NB4 (cell line): ENCODE data around the gene FBN3.

Source experiments
- DNase-seq: peaks from one replicate; pipeline ENCODE4 v3.0.0; 2010; ENCODE audit warnings: low read depth
- H3K4me3 ChIP-seq: one replicate; pipeline ENCODE4 v1.5.1; 2011; ENCODE audit warnings: mild to moderate bottlenecking, low read depth, low read length, moderate library complexity
- CTCF ChIP-seq: IDR thresholded peaks from one replicate; pipeline ENCODE4 v1.5.1; 2012; ENCODE audit warnings: low read depth, low read length
- MAX ChIP-seq: IDR thresholded peaks from 2 replicates; pipeline ENCODE4 v1.6.1; 2011; ENCODE audit warnings: low read depth, low read length
- MYC ChIP-seq: IDR thresholded peaks from 2 replicates; pipeline ENCODE4 v1.6.1; 2011; ENCODE audit warnings: low read depth, low read length
- POLR2A ChIP-seq: IDR thresholded peaks from 2 replicates; pipeline ENCODE4 v1.6.1; 2011; ENCODE audit warnings: mild to moderate bottlenecking; ENCODE audit not compliant: insufficient read length; ENCODE audit errors: extremely low read depth

FBN3 gene

GRCh38 chr19:8111376-8111775, 38.0 kb downstream of the FBN3 start:
- DNase-seq, result peak; percentile 11
- no peak for TF ChIP-seq POLR2A
- no peak for TF ChIP-seq MYC
- no peak for TF ChIP-seq CTCF
- TF ChIP-seq MAX, result no peak
- H3K4me3 ChIP-seq, result no peak overlapping the region

- TF ChIP-seq MYC (no peak), MAX (no peak), POLR2A (no peak)
- peak; percentile 7 for DNase-seq
- H3K4me3 ChIP-seq, result no peak overlapping the region
These were observed 38.5 kb downstream of the FBN3 start for GRCh38 chr19:8110931-8111330.

GRCh38 chr19:8109890-8110662, 39.3 kb downstream of the FBN3 start:
- H3K4me3 ChIP-seq, result no peak overlapping the region
- TF ChIP-seq POLR2A, result no peak
- TF ChIP-seq CTCF, result no peak
- no peak for TF ChIP-seq MYC
- DNase-seq, result no peak

GRCh38 chr19:8109455-8109854, 39.9 kb downstream of the FBN3 start:
- DNase-seq, result no peak
- H3K4me3 ChIP-seq, result no peak overlapping the region
- TF ChIP-seq MYC, result no peak
- TF ChIP-seq MAX, result no peak
- no peak for TF ChIP-seq CTCF
- TF ChIP-seq POLR2A, result no peak

- peak; percentile 57 for DNase-seq
- H3K4me3 ChIP-seq, result no peak overlapping the region
- TF ChIP-seq CTCF (no peak), POLR2A (no peak), MYC (no peak), MAX (no peak)
These were observed 40.6 kb downstream of the FBN3 start for GRCh38 chr19:8108560-8109445.

GRCh38 chr19:8107301-8107903, 42.0 kb downstream of the FBN3 start:
- DNase-seq, result no peak
- TF ChIP-seq MYC, result no peak
- TF ChIP-seq MAX, result no peak
- no peak for TF ChIP-seq POLR2A
- TF ChIP-seq CTCF, result no peak
- no peak overlapping the region for H3K4me3 ChIP-seq
